ENCODE results near the gene AMBN.
"Not testable (repeated sequence)": the region's sequence is repeated elsewhere in the genome, so short reads cannot be mapped to it uniquely, and the experiment has no call there.

The AMBN gene

DNA sequence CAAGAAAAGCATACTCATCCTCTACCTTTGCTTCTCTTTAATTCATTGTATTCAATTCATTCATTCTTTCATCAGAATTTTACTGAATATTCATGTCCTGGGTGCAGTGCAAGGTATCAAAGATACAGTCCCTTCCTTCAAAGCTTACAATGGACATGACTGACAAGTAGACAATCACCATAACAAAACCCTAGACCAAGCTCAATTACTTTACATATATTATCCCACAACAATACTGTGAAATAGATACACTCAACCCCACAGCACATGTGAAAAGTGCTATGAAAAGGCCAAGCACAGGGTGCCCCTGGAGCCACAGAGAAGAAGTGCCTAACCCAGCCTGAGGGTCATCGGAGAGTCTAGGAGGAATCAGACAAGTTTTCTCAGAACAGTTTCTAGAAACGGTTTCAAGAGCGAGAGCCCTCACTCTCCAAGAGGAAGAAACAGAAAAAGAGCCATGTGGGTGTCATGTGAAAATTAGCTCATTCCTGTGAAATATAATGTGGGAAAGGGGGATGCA, 15.3 kb downstream of the AMBN start:
- no peak for DNase-seq (ENCODE audit: low read depth in 2 of 3, low spot score in 1 of 3)

DNA sequence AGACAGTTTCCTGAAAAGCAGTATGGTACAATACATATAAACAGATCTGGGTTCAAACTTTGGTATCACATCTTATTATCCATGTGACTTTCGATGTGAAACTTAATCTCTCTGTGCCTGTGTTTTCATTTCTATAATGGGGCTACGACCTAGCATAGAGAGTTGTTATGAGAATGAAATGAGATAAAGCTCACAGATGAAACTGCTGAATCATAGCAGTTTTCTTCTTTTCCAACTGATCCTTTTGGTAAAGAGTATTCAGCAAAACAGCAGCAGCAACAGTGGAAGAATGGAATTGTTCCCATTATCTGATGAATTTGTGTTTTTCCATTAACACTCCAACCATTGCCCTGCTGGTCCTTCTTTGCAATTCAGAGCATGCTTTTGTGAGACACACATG, 16.3 kb downstream of the AMBN start:
- DNase-seq (ENCODE audit: low read depth in 2 of 3, low spot score in 1 of 3) = no peak

DNA sequence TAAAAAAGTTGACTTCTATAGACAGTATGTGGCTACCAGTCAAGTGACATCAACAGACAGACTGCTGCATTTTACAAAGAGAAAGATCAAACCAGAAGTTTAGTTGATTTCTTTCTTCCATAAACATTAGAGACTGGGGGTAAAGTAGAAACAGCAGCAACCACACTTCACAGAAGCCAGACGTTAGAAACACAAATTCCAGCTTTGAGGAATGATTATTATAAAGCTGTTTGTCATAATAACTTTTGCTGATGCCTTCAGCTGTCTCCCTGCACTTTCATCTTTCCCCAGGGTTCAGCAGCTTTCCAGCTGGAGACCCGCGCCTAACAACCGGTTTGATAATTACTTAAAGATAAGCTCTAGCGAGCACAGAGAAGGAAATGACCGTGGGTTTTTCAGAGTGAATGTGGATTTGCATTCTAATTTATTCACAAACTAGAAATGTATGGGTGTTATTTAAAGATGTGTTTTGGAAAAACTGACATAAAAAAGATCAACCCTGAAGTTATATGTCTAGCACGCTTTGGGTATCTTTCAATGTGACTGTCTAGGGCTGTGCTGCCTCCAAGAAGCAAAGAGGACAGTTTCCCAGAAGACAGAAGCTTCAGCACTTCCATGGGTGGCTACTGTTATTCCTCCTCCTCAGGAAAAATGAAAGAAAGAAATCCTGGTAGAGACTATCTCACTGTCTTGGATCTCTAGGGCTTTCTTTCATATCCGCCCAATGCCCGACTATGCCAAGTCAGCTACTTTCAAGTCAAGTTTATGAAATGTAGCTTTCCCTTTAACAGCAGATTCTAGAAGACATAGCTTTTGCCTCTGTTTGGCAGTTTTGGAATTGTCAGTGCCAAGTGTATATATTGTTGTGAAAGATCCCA, 21.5 kb downstream of the AMBN start:
- DNase-seq (ENCODE audit: low read depth in 2 of 3, low spot score in 1 of 3) = no peak

DNA sequence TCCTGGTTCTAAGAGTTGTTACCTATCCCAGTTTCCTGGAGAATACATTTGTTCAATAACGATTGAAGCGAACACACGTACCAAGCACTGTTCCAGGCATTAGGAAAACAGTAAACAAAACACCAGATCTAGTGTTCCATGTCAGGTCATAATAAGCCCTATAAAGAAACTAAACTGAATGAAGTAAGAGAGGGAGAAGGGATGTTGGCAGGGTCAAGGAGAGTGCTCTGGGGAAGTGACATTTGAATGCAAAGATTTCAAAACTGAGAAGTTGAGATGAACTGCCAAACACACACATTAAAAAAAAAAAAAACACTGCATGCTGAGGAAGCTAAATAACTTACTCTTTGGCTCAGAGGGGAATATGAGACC, 22.1 kb downstream of the AMBN start:
- no peak for DNase-seq (ENCODE audit: low read depth in 2 of 3, low spot score in 1 of 3)

DNA sequence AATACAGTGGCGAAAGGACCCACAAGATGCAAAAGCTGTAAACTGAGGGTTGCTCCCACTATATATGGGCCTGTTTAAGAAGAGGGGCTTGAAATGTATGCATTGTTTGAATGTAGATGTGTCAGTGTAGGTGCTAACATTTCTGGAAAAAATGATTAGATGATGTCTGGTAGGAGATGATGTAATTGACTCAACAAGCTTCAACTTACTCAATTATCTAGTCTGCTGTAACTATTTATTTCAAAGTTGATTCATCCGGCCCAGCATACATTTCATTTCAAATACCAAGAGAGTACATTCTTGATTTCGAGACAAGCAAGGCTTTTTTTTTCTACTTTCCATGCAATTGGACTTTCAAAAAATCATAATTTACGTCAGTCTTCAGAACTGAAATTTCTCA, 27.2 kb downstream of the AMBN start:
- DNase-seq (ENCODE audit: low read depth in 2 of 3, low spot score in 1 of 3) = no peak

DNA sequence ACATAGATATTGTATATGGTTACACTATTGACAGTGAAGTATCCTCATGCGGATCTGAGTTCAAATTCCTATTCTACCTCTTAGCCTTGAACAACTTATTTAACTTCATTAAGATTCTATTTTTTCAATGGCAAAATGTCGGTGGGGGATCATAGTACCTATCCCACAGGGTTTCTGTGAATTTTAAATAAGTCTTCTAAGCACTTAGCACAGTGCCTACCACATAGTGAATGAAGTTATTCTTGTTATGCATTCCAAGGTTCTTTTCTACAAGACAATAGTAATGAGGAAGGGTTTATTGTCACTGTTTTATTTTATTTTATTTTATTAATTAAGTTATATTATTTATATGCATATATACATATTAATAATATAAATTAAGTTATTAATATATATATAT, 27.7 kb downstream of the AMBN start:
- no peak for DNase-seq (ENCODE audit: low read depth in 2 of 3, low spot score in 1 of 3)

DNA sequence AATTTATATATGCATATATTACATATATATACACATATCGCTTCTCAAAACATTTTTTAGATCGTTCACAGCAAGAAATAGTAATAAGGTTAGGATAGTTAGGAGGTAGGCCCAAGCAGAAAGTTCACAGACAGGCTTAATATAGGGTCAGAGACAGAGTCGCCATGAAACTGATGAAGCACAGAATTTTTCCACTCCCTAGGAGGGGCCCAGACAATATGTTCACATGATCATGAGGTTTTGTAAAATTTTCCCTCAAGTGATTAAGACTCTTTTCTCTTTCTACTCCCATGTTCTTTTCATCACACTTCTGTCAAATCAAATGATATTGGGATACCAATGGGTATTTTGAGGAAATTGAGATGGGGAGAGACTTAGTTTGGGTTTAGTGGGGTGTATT, 31.3 kb downstream of the AMBN start:
- no peak for DNase-seq (ENCODE audit: low read depth in 2 of 3, low spot score in 1 of 3)

DNA sequence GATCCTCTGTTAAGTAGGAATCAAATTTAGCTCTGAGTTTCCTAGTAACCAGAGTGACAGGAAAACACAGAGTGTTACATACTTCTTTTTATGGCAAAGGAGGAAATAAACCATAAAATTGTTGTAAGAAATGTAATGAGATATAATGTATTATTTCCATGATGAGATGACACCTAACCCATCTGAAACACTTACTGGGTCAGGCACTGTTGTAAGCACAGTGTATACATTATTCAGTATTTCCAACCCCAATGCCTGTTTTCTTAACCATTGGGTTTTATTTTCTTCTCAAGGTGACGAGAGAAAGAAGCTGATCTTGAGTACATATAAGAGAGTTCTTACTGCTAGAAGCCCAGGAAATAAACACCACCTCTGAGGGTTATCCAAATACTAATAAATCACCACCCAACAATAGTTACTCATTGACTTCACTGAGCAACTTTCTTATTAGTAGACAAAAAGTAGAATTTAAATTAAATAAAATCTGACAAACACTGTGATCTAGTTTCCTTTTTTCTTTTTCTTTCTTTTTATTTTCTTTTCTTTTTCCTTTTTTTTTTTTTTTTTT, 32.3 kb downstream of the AMBN start:
- no peak for DNase-seq (ENCODE audit: low read depth in 2 of 3, low spot score in 1 of 3)

DNA sequence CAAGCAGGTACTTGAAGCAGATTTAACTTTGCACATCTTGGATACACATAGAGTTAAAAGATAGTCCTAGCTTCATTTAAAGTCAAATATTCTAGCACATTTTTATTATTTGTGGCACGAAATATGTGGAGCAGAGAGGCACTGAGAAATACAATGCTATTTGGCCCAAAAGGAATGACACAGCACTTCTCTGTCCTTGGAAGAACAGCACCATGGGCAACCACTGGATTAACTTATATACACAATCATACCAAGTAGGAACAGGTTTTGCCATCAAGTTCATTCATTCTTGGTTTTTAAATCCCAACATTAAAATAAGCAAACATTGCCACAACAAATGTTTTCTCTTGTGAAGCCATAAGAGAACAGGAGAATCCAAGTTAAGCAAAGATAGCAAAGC, 35.6 kb downstream of the AMBN start:
- DNase-seq (ENCODE audit: low read depth in 2 of 3, low spot score in 1 of 3) = no peak

DNA sequence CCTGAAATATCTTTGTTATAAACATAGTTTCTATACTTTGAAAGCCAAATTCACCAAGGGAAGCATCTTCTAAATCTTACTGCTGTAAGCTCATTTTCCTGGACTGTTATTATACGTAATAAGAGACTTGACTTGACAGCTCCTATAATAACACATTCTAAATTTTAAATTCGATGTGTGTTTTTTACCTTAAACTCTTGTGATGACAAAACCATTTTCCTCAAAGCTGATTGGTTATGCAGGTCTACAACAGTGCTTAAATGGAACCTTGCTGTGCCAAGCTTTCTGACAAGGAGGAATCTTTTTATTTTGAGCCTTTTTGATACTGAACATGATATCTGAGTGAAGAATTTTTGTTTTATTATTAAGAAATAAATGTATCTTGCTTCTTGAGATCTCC, 36.4 kb downstream of the AMBN start, which contains the start of gene ENAM:
Gene ENAM (plus strand): TSS at position 301 of the 400 bp plus-strand sequence. CDS start 757 bp downstream, outside the sequence.
- DNase-seq (ENCODE audit: low read depth in 2 of 3, low spot score in 1 of 3) = no peak

DNA sequence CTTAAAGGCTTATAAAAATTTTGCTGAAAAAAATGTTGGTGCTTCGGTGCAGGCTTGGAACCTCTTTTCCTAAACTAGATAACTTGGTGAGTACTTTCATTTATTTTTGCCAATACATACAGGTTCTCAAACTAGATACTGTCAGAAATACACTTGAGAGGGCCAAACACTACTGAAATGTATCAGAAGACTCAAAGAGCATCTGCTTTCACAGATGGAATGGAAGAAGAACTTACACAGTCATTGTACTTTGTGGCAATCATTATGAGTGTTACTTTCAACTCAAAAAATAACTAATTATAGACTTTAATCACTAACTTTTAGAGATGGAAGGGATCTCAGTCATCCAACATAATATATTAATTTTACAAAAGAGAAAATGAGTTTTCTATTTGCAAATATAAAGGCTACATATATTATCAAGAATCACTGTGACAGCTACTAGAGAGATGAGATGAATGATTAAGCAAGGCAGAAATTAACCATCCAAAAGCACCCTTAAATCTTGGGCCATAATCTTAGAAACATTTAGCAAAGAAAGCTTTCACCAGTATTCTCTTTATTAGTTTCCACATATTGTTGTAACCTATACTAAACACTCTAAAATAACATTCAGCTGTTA, 37.5 kb downstream of the AMBN start:
- DNase-seq (ENCODE audit: low read depth in 2 of 3, low spot score in 1 of 3) = no peak

DNA sequence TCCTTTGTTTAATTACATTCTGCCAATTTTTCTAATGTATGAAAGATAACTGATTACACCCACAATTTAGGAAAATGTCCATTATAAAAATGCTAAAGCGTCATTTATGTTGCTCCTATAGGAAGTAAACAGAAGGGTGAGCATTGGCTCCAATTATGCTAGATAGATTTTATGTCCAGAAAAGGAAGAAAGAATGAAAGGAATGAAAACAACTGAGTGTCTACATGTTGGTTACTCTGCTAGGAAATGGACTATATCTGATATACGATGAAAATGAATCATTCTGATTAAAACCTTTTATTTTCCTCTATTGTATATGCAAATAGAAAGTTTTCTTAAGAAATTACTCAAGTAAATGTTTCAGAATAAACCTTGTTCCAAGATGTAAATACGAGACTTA, 38.1 kb downstream of the AMBN start:
- no peak for DNase-seq (ENCODE audit: low read depth in 2 of 3, low spot score in 1 of 3)

DNA sequence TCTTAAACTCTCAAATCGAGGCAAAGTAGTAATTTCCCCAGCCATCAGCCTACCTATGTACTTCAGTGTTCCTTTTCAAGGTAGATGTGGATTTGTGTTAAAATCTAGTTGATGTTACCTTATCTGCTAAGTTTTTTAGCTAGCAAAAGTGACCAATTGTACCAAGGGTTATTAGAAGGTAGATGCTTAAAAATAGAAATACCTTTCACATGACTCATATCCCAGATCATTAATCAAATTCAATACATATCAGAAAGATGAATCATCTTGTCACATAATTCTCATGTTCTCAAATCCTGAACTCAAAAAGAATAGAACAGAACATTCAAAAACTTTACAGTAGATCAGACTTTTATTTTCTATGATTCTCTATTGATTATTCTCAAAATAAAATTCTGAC, 40.0 kb downstream of the AMBN start:
- no peak for DNase-seq (ENCODE audit: low read depth in 2 of 3, low spot score in 1 of 3)

DNA sequence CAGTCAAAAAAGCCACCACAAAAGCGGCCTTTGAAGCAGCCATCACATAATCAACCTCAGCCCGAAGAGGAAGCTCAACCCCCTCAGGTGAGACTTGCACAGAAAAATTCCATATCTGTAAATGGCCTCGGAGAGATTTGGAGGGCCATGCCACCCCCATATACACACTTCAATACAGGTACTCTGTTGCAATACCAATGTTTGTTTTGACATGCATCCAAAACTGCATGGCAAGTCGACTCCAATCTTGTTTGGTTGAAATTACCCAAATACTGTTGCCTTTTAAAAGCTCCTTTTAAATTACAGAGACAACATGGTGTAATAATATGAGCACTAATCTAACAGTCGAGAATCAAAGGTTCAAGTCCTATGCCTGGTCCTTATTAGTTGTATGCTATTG, 42.4 kb downstream of the AMBN start:
- DNase-seq (ENCODE audit: low read depth in 2 of 3, low spot score in 1 of 3) = no peak

DNA sequence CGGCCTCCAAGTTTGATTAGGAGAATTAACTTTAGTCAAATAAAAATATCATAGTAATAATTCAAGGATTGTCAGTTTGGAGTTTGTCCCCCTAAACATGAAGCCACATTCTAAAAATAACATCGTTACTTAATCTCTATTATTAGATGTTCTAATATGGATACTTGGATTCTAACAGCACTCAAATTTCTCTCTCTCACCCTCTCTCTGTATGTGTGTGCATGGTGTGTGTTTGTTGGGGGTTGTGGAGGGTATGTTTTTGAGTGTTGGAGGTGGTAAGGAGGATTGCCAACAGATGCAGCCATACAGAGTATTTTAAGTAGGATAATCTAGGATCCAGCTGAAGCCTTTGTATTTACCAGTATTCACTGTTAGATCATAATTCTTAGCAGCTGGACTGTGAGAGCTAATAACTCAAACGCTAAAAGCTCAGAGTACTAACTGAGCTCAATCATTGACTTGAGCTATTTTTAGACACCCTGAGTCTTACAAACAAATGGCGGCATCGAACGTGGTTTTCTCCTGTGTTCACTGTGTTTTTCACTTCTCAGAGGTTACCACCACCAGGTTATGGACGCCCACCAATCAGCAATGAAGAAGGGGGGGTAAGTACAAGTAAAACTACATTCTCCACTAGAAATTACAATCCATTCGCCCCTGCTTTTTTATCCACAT, 45.3 kb downstream of the AMBN start:
- DNase-seq (ENCODE audit: low read depth in 2 of 3, low spot score in 1 of 3) = no peak

DNA sequence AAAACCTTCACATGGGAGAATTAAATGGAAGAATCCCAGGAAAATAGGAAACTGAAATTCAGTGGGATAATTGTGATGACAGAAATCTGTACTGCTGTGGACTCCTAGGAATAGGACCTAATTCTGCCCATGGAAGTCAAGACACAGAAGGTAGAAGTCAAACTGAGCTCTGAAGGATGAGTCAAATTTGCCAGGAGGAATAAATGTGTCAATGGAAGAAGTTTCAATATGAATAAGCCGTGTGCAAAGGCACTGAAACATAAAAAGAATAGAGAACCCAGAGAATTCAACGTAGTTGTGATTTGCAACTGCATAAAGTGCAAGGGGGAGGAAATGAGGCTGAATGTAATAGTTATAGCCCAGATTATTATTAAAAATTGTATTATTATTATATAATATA, 48.1 kb downstream of the AMBN start:
- no peak for DNase-seq (ENCODE audit: low read depth in 2 of 3, low spot score in 1 of 3)

DNA sequence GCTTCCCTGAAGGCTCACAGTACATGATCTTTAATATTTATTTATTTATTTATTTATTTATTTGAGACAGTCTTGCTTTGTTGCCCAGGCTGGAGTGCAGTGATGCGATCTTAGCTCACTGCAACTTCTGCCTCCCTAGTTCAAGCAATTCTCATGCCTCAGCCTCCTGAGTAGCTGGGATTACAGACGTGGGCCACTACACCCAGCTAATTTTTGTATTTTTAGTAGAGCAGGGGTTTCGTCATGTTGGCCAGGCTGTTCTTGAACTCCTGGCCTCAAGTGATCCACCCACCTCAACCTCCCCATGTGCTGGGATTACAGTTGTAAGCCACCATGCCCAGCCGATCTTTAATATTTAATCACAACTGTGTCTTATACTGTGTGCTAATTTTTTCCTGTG, 58.7 kb downstream of the AMBN start:
- not testable (repeated sequence) for DNase-seq (ENCODE audit: low read depth in 2 of 3, low spot score in 1 of 3)

DNA sequence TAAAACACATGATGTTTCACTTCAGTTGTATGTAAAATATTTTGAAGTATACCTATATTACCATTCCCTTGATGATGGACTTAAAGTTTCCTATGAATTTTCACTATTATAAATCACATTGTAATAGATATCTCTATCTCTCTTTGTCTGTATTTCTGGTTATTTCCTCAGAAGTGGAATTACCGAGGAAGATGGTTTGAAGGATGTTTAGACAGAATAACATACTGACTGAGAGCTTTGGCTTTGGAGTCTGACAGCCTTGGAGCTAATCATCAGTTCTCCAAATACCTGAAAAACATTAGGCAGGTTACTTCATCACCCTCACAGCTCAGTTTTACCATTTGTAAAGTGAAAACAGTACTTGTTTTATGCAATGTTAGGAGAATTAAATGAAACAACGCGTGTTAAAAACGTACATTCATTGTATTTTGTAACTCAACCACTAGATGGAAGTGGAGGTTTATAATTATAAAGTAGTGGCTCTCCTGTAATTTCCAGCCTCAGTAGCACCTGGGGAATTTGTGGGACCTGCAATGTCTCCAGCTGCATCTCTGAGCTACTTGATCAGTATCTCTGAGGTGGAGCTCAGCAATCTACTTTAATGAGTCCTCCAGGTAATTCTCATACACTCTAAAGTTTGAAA, 59.9 kb downstream of the AMBN start:
- no peak for DNase-seq (ENCODE audit: low read depth in 2 of 3, low spot score in 1 of 3)

DNA sequence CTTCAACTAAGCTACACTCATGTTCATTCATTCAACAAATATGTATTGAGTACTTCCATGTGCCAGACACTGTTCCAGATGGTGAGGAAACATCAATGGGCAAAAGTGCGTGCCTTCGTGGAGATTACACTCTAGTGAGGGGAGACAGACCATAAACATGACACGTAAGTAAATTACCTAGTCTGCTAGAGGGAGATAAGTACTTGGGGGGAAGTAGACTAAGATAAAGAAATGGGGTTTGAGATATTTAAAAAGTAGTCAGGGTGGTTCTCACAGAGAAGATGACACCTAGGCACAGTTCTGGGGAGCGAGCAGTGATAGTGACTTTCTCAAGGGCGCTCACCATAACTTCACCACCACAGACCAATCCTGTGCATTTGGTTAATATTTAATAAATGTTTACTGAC, 62.6 kb downstream of the AMBN start:
- no peak for DNase-seq (ENCODE audit: low read depth in 2 of 3, low spot score in 1 of 3)

Data from stimulated activated CD4-positive, alpha-beta T cell treated with anti-CD3 and anti-CD28 coated beads, Interleukin-12 subunit alpha, Interleukin-12 subunit beta, amount 100 ng/mL, for 48 hours (primary cell).